ENCODE data around the gene NRAP. TPM values are rescaled to one million over a fixed set of nuclear protein-coding genes. Genes with fewer than 3 reads are reported as not detected.

Gene NRAP
- total and polyA plus RNA-seq, 2 of the 4 experiments (the other 2 are of a cell fraction) = not detected

DNA sequence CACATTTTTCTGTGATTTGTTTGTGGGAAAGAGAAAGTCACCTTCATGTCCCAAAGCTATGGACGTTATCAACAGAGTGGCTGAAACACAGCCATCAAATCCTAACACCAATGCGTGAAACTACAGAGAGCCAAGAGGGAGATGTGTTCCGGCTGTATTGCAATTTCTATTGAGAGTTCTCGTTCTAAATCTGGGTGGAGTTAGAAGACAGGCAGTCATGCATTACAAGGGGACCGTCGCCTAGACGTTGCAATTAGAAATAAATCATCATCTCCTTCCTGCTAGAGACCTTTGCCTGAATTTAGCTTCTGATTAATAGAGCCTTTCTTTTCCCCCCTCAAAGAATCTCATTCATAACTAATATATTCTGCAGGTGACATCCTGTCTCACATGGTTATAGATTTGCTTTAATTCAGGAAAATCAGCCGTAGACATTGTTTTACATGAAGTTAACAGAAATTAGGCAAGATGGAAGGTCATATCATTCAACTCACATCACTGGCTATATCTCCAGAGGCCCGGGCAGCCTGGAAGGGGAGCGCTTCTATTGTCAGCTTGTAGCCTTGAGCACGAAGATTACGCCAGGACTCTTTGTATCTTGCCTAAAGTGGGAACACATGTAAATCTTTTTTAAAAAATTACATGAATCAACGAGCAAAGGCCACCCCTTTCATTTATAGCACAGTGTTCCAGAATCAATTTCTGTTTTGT, 58.4 kb downstream of the NRAP start:
- H2AK9ac ChIP-seq (replicated peaks; ENCODE audit: low read depth, low read length, poor library complexity) = no peak overlapping the region
- no peak overlapping the region for H2AFZ ChIP-seq (replicated peaks; ENCODE audit: low read length, poor library complexity)
- in situ Hi-C loops (cut with MboI; ENCODE audit: low sequenced_read_pairs) = no loop called here
- no TSS peak for BruUV-seq (replicated peaks)
- H3K9me3 ChIP-seq (ENCODE audit: control insufficient read depth, insufficient read depth, low read length) = no peaks in the 10 kb centered on the region
- no CpG with 5 or more reads among the region's 13 CpGs for WGBS, 2 experiments (ENCODE audit: extremely low coverage in 2 of 2, insufficient read length in 1 of 2)
- H3K9ac ChIP-seq (ENCODE audit: low read depth, low read length) = no peak overlapping the region
- H2BK5ac ChIP-seq (ENCODE audit: low read depth, low read length, poor library complexity, severe bottlenecking) = no peak overlapping the region
- H4K20me1 ChIP-seq (ENCODE audit: insufficient read depth, low read length) = no peaks in the 10 kb centered on the region
- intact Hi-C loops (cut with micrococcal nuclease) = no loop called here
- dilution Hi-C loops (cut with HindIII; ENCODE audit: low sequenced_read_pairs, unreplicated experiment) = no loop called here
- no peak overlapping the region for H3K27ac ChIP-seq (ENCODE audit: insufficient read depth, low read length)
- no peak overlapping the region for H3K56ac ChIP-seq (ENCODE audit: extremely low read depth, insufficient read depth, low read length)
- no peaks in the 10 kb centered on the region for H3K4me1 ChIP-seq (ENCODE audit: control insufficient read depth, insufficient read depth, low read length)
- H4K8ac ChIP-seq (ENCODE audit: low read depth in 2 of 2, low read length in 2 of 2) = no peak overlapping the region
- H3K9me1 ChIP-seq (ENCODE audit: insufficient read depth, low read length) = no peaks in the 10 kb centered on the region
- H2BK20ac ChIP-seq (ENCODE audit: low read depth, low read length) = no peak overlapping the region
- DNase-seq (no peak), ATAC-seq (ENCODE audit: low read depth) (no peak)
- H3K36me3 ChIP-seq (ENCODE audit: control insufficient read depth, insufficient read depth, low read length) = no peaks in the 10 kb centered on the region
- H3K27me3 ChIP-seq (ENCODE audit: control insufficient read depth, insufficient read depth, low read length) = no peaks in the 10 kb centered on the region; the same call in 1 of the 2 replicates
- no peak overlapping the region for H3K14ac ChIP-seq (replicated peaks; ENCODE audit: low read depth, low read length)
- H3K4ac ChIP-seq (ENCODE audit: low read depth, low read length) = no peak overlapping the region
- ChIA-PET CTCF (no interaction called here), POLR2A (ENCODE audit: unreplicated experiment) (no interaction called here)
- no peak overlapping the region for H3K4me2 ChIP-seq (ENCODE audit: low read depth, low read length)
- no peak overlapping the region for H2BK15ac ChIP-seq (ENCODE audit: low read depth, low read length)
- no peak overlapping the region for H3K18ac ChIP-seq (ENCODE audit: low read depth, low read length)
- no peak overlapping the region for H4K5ac ChIP-seq (ENCODE audit: low read depth, low read length)
- H3K23ac ChIP-seq (ENCODE audit: low read depth, low read length) = no peak overlapping the region
- no peak overlapping the region for H2AK5ac ChIP-seq (ENCODE audit: low read depth, low read length)
- no peak overlapping the region for H3K4me3 ChIP-seq (ENCODE audit: insufficient read depth, low read depth, low read length)
- no peak overlapping the region for H2BK120ac ChIP-seq (ENCODE audit: low read depth, low read length)
- no peak for TF ChIP-seq CHD1 (IDR thresholded peaks at IDR 0.05; ENCODE audit: low read depth, low read length)
- H3K79me1 ChIP-seq (ENCODE audit: low read depth in 1 of 2, low read length in 2 of 2) = no peaks in the 10 kb centered on the region
- H4K91ac ChIP-seq (ENCODE audit: insufficient read depth, low read depth, low read length) = no peak overlapping the region
